Mesenchymal stem cell (in vitro differentiated cells and primary cell): ENCODE measurements around the gene NFATC1.
A peak's percentile ranks its signal among the peaks of the same experiment; 100 is the strongest.

Experiments used
- DNase-seq: peaks from one replicate; pipeline ENCODE4 v3.0.0-alpha.2; 2013
- H2AFZ ChIP-seq: one replicate; pipeline ENCODE4 v1.6.1; 2013; ENCODE audit warnings: low read depth, mild to moderate bottlenecking, control low read depth, inconsistent platforms, low read length, moderate library complexity
- H2AK5ac ChIP-seq: 2 replicates; pipeline ENCODE4 v1.6.1; 2013; ENCODE audit warnings: low read length, moderate library complexity, mild to moderate bottlenecking, inconsistent platforms; ENCODE audit not compliant: severe bottlenecking
- H2BK120ac ChIP-seq: one replicate; pipeline ENCODE4 v1.6.1; 2013; ENCODE audit warnings: low read depth, mild to moderate bottlenecking, inconsistent platforms, low read length, moderate library complexity
- H2BK12ac ChIP-seq, 2 experiments: one replicate each; pipeline ENCODE4 v1.6.1; 2013; ENCODE audit warnings: inconsistent platforms in 2 of 2, low read length in 2 of 2, mild to moderate bottlenecking in 2 of 2, moderate library complexity in 2 of 2, control low read depth in 1 of 2
- H2BK15ac ChIP-seq: one replicate; pipeline ENCODE4 v1.6.1; 2013; ENCODE audit warnings: mild to moderate bottlenecking, low read depth, inconsistent platforms; ENCODE audit not compliant: poor library complexity, severe bottlenecking
- H2BK5ac ChIP-seq: 2 replicates; pipeline ENCODE4 v1.6.1; 2013; ENCODE audit warnings: low read depth, mild to moderate bottlenecking, low read length, control low read depth, inconsistent platforms; ENCODE audit not compliant: poor library complexity, severe bottlenecking
- H3K14ac ChIP-seq, 2 experiments: one replicate each; pipeline ENCODE4 v1.6.1; 2013; ENCODE audit warnings: inconsistent platforms in 2 of 2, low read length in 2 of 2, control low read depth in 1 of 2, mild to moderate bottlenecking in 1 of 2, moderate library complexity in 1 of 2
- H3K18ac ChIP-seq, 2 experiments: one replicate each; pipeline ENCODE4 v1.6.1; 2013; ENCODE audit warnings: inconsistent platforms in 2 of 2, low read length in 2 of 2, control low read depth in 1 of 2, low read depth in 1 of 2, mild to moderate bottlenecking in 1 of 2
- H3K23ac ChIP-seq, 2 experiments: one replicate each; pipeline ENCODE4 v1.6.1; 2013; ENCODE audit warnings: inconsistent platforms in 2 of 2, low read length in 2 of 2, mild to moderate bottlenecking in 2 of 2, moderate library complexity in 2 of 2, control low read depth in 1 of 2
- H3K27ac ChIP-seq: 2 replicates; pipeline ENCODE4 v1.5.1; 2013; ENCODE audit warnings: mild to moderate bottlenecking, moderate library complexity, low read length, control low read depth, inconsistent platforms; ENCODE audit not compliant: poor library complexity, severe bottlenecking
- H3K27me3 ChIP-seq, 2 experiments: 2 replicates each; pipeline versions ENCODE4 v1.6.1 to v1.7.0; 2013; ENCODE audit warnings: low read length in 2 of 2, mild to moderate bottlenecking in 2 of 2, moderate library complexity in 2 of 2, control low read depth in 1 of 2, inconsistent platforms in 1 of 2; ENCODE audit not compliant: control insufficient read depth in 1 of 2, insufficient read depth in 1 of 2
- H3K36me3 ChIP-seq, 2 experiments: 2 replicates each; pipeline versions ENCODE4 v1.6.1 to v1.7.0; 2013; ENCODE audit warnings: low read length in 2 of 2, control low read depth in 1 of 2, inconsistent platforms in 1 of 2, low read depth in 1 of 2, mild to moderate bottlenecking in 1 of 2; ENCODE audit not compliant: insufficient read depth in 2 of 2, control insufficient read depth in 1 of 2
- H3K4ac ChIP-seq, 2 experiments: one replicate each; pipeline ENCODE4 v1.6.1; 2013; ENCODE audit warnings: inconsistent platforms in 2 of 2, low read length in 2 of 2, mild to moderate bottlenecking in 2 of 2, moderate library complexity in 2 of 2, control low read depth in 1 of 2, low read depth in 1 of 2
- H3K4me1 ChIP-seq: 2 replicates; pipeline ENCODE4 v1.6.1; 2013; ENCODE audit warnings: low read depth, low read length, control low read depth; ENCODE audit not compliant: control insufficient read depth, insufficient read depth
- H3K4me2 ChIP-seq: 2 replicates; pipeline ENCODE4 v1.6.1; 2013; ENCODE audit warnings: low read length, mild to moderate bottlenecking, inconsistent platforms; ENCODE audit not compliant: poor library complexity, severe bottlenecking
- H3K4me3 ChIP-seq, 2 experiments: 2 replicates each; pipeline versions ENCODE4 v1.5.1 to v1.7.0; 2013; ENCODE audit warnings: low read length in 2 of 2, mild to moderate bottlenecking in 2 of 2, control low read depth in 1 of 2, low read depth in 1 of 2; ENCODE audit not compliant: insufficient read depth in 1 of 2
- H3K79me1 ChIP-seq: replicated peaks from 2 replicates; pipeline ENCODE4 v1.6.1; 2013; ENCODE audit warnings: mild to moderate bottlenecking, control low read depth, low read length, inconsistent platforms; ENCODE audit not compliant: poor library complexity, severe bottlenecking
- H3K9ac ChIP-seq: 2 replicates; pipeline ENCODE4 v1.7.0; 2013; ENCODE audit warnings: mild to moderate bottlenecking, low read length, moderate library complexity
- H3K9me3 ChIP-seq: 2 replicates; pipeline ENCODE4 v1.7.0; 2013; ENCODE audit warnings: mild to moderate bottlenecking, low read length; ENCODE audit not compliant: control insufficient read depth
- H4K8ac ChIP-seq: one replicate; pipeline ENCODE4 v1.6.1; 2013; ENCODE audit warnings: inconsistent platforms, mild to moderate bottlenecking, low read length, moderate library complexity
- H4K91ac ChIP-seq: one replicate; pipeline ENCODE4 v1.6.1; 2013; ENCODE audit warnings: mild to moderate bottlenecking, low read length, inconsistent platforms
- WGBS: methylation state at CpG from one replicate; pipeline ENCODE4 v1.1.7; 2013; ENCODE audit warnings: mixed read lengths; 5-methylcytosine and 5-hydroxymethylcytosine counted together

The NFATC1 gene

GRCh38 chr18:79532313-79533007 lies 136.7 kb downstream of the NFATC1 start:
- no peak overlapping the region for H2BK120ac ChIP-seq
- no peak overlapping the region for H2AFZ ChIP-seq
- 78% methylated on average over 29 of the region's 34 CpGs for WGBS
- H3K9me3 ChIP-seq, result no peaks in the 10 kb centered on the region
- H3K79me1 ChIP-seq, result no peaks in the 10 kb centered on the region
- H2BK15ac ChIP-seq, result no peak overlapping the region
- H3K4me3 ChIP-seq, result no peak overlapping the region
- peaks cover 53 to 75% of the 10 kb centered on the region in 2 experiments for H3K27me3 ChIP-seq
- H2AK5ac ChIP-seq, result no peak overlapping the region
- no peak overlapping the region for H4K91ac ChIP-seq
- H3K4me2 ChIP-seq, result no peak overlapping the region
- no peak overlapping the region for H3K9ac ChIP-seq
- no peaks in the 10 kb centered on the region for H3K36me3 ChIP-seq
- no peak overlapping the region for H3K14ac ChIP-seq
- H2BK12ac ChIP-seq, result no peak overlapping the region
- no peak overlapping the region for H3K4ac ChIP-seq
- H3K18ac ChIP-seq, result no peak overlapping the region
- no peak overlapping the region for H3K27ac ChIP-seq
- no peaks in the 10 kb centered on the region for H3K4me1 ChIP-seq
- H4K8ac ChIP-seq, result no peak overlapping the region
- no peak overlapping the region for H2BK5ac ChIP-seq
- no peak overlapping the region for H3K23ac ChIP-seq
- DNase-seq, result no peak

GRCh38 chr18:79533146-79533545 lies 137.4 kb downstream of the NFATC1 start:
- Histone ChIP-seq H3K23ac (no peak overlapping the region), H3K4ac (no peak overlapping the region), H3K4me1 (no peaks in the 10 kb centered on the region), H3K27ac (no peak overlapping the region), H2BK120ac (no peak overlapping the region), H3K27me3 (peaks cover 57 to 82% of the 10 kb centered on the region in 2 experiments), H3K36me3 (no peaks in the 10 kb centered on the region), H2BK15ac (no peak overlapping the region), H3K4me3 (no peak overlapping the region), H3K18ac (no peak overlapping the region), H2AK5ac (no peak overlapping the region), H2AFZ (no peak overlapping the region), H3K9me3 (peaks cover 6% of the 10 kb centered on the region), H3K79me1 (no peaks in the 10 kb centered on the region), H4K91ac (no peak overlapping the region), H2BK12ac (no peak overlapping the region), H3K9ac (no peak overlapping the region), H2BK5ac (no peak overlapping the region), H3K4me2 (no peak overlapping the region), H3K14ac (peak overlapping the region in 1 of 2 experiments; percentile 11), H4K8ac (no peak overlapping the region)
- WGBS, result 93% methylated on average over 13 of the region's 13 CpGs
- DNase-seq, result no peak

- Histone ChIP-seq H3K4me1 (no peaks in the 10 kb centered on the region), H2BK15ac (no peak overlapping the region), H3K14ac (no peak overlapping the region), H2BK12ac (no peak overlapping the region), H3K79me1 (no peaks in the 10 kb centered on the region), H3K4me2 (no peak overlapping the region), H3K4ac (no peak overlapping the region), H3K9ac (no peak overlapping the region), H2AFZ (no peak overlapping the region), H3K23ac (no peak overlapping the region), H3K18ac (no peak overlapping the region), H2BK5ac (no peak overlapping the region), H2BK120ac (no peak overlapping the region), H3K27me3 (peaks cover 58 to 86% of the 10 kb centered on the region in 2 experiments), H3K4me3 (no peak overlapping the region), H3K36me3 (no peaks in the 10 kb centered on the region), H3K9me3 (peaks cover 8% of the 10 kb centered on the region), H3K27ac (no peak overlapping the region), H4K91ac (no peak overlapping the region), H4K8ac (no peak overlapping the region), H2AK5ac (no peak overlapping the region)
- no peak for DNase-seq
- 91% methylated on average over 9 of the region's 9 CpGs for WGBS
Measured at GRCh38 chr18:79533591-79533990, 137.9 kb downstream of the NFATC1 start.

- no peak overlapping the region for H2BK5ac ChIP-seq
- WGBS, result 81% methylated on average over 13 of the region's 13 CpGs
- H3K4me2 ChIP-seq, result no peak overlapping the region
- H4K91ac ChIP-seq, result no peak overlapping the region
- H3K4ac ChIP-seq, result no peak overlapping the region
- H2BK15ac ChIP-seq, result no peak overlapping the region
- H3K9me3 ChIP-seq, result peaks cover 8% of the 10 kb centered on the region
- H2BK120ac ChIP-seq, result no peak overlapping the region
- no peak overlapping the region for H2BK12ac ChIP-seq
- H3K36me3 ChIP-seq, result no peaks in the 10 kb centered on the region
- no peak overlapping the region for H3K18ac ChIP-seq
- H3K9ac ChIP-seq, result no peak overlapping the region
- peaks cover 60 to 92% of the 10 kb centered on the region in 2 experiments for H3K27me3 ChIP-seq
- no peaks in the 10 kb centered on the region for H3K79me1 ChIP-seq
- no peak overlapping the region for H4K8ac ChIP-seq
- no peak overlapping the region for H2AFZ ChIP-seq
- H2AK5ac ChIP-seq, result no peak overlapping the region
- no peak overlapping the region for H3K27ac ChIP-seq
- no peak overlapping the region for H3K4me3 ChIP-seq
- H3K23ac ChIP-seq, result peak overlapping the region in 1 of 2 experiments; percentile 72
- H3K14ac ChIP-seq, result no peak overlapping the region
- no peaks in the 10 kb centered on the region for H3K4me1 ChIP-seq
- DNase-seq, result no peak
Measured at GRCh38 chr18:79534356-79534755, 138.6 kb downstream of the NFATC1 start.
